HG03108 (cell line): ENCODE results near the gene RHBDD1.

Experiments
- ATAC-seq: cut with Tn5 transposase; IDR thresholded peaks from one replicate; pipeline ENCODE4 v1.9.1; 2021; ENCODE audit warnings: moderate library complexity; ENCODE audit not compliant: unreplicated experiment

The RHBDD1 gene

GRCh38 chr2:226883296-226883795, 47.5 kb downstream of the RHBDD1 start:
- ATAC-seq, result no peak

- ATAC-seq, result no peak
Measured at GRCh38 chr2:226884166-226884565, 48.3 kb downstream of the RHBDD1 start.

- no peak for ATAC-seq
Measured at GRCh38 chr2:226885769-226886435, 50.0 kb downstream of the RHBDD1 start.

GRCh38 chr2:226887940-226888339, 52.1 kb downstream of the RHBDD1 start:
- ATAC-seq, result no peak

GRCh38 chr2:226888378-226888965, 52.6 kb downstream of the RHBDD1 start:
- no peak for ATAC-seq

- ATAC-seq, result no peak
Measured at GRCh38 chr2:226888971-226889370, 53.1 kb downstream of the RHBDD1 start.

GRCh38 chr2:226890286-226890685, 54.4 kb downstream of the RHBDD1 start:
- no peak for ATAC-seq

GRCh38 chr2:226891780-226892590, 56.1 kb downstream of the RHBDD1 start:
- no peak for ATAC-seq

- ATAC-seq, result no peak
Measured at GRCh38 chr2:226892729-226893128, 56.9 kb downstream of the RHBDD1 start.

GRCh38 chr2:226893216-226893615, 57.4 kb downstream of the RHBDD1 start:
- no peak for ATAC-seq

GRCh38 chr2:226894752-226895151, 58.9 kb downstream of the RHBDD1 start:
- ATAC-seq, result no peak

GRCh38 chr2:226895579-226895978, 59.7 kb downstream of the RHBDD1 start:
- ATAC-seq, result no peak

- no peak for ATAC-seq
Measured at GRCh38 chr2:226898121-226898520, 62.3 kb downstream of the RHBDD1 start.

- no peak for ATAC-seq
Measured at GRCh38 chr2:226898897-226899296, 63.0 kb downstream of the RHBDD1 start.

GRCh38 chr2:226902041-226902966, 66.5 kb downstream of the RHBDD1 start:
- ATAC-seq, result no peak

- ATAC-seq, result no peak
Measured at GRCh38 chr2:226903179-226903578, 67.3 kb downstream of the RHBDD1 start.

GRCh38 chr2:226904592-226904991, 68.7 kb downstream of the RHBDD1 start:
- peak; percentile 34 for ATAC-seq

- peak; percentile 21 for ATAC-seq
Measured at GRCh38 chr2:226905718-226906117, 69.9 kb downstream of the RHBDD1 start.

GRCh38 chr2:226906163-226906693, 70.4 kb downstream of the RHBDD1 start:
- peak; percentile 75 for ATAC-seq

GRCh38 chr2:226909126-226909525, 73.3 kb downstream of the RHBDD1 start:
- no peak for ATAC-seq
